Prostate gland (tissue), 2 donors: Measurements from ENCODE around the gene CEP97.
"Not testable (repeated sequence)": the region's sequence is repeated elsewhere in the genome, so short reads cannot be mapped to it uniquely, and the experiment has no call there.

Source experiments
- POLR2A ChIP-seq: fragments of 450-650 bp; IDR thresholded peaks from one replicate; pipeline ENCODE4 v1.6.1; 2016; ENCODE audit warnings: antibody characterized with exemption, mild to moderate bottlenecking
- TF ChIP-seq, protein P1 (sequence below), 4 experiments: fragments of 200-600 bp in 2 of 4; fragments of 450-650 bp in 2 of 4; sonication (generic) in 2 of 4; IDR thresholded peaks; 1 replicate in 3 of 4; 2 replicates in 1 of 4; pipeline ENCODE4 v1.5.1; 2016 to 2019; ENCODE audit warnings: antibody characterized with exemption in 4 of 4, mild to moderate bottlenecking in 2 of 4, moderate library complexity in 2 of 4

DNA sequence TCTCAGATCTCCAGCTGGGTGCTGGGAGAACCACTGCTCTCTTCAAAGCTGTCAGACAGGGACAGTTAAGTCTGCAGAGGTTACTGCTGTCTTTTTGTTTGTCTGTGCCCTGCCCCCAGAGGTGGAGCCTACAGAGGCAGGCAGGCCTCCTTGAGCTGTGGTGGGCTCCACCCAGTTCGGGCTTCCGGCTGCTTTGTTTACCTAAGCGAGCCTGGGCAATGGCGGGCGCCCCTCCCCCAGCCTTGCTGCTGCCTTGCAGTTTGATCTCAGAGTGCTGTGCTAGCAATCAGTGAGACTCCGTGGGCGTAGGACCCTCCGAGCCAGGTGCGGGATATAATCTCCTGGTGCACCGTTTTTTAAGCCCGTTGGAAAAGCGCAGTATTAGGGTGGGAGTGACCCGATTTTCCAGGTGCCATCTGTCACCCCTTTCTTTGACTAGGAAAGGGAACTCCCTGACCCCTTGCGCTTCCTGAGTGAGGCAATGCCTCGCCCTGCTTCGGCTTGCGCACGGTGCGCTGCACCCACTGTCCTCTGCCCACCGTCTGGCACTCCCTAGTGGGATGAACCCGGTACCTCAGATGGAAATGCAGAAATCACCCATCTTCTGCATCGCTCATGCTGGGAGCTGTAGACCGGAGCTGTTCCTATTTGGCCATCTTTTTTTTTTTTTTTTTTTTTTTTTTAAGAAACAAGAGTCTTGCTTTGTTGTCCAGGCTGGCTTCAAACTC is 29.1 kb downstream of the CEP97 start:
- not testable (repeated sequence) for TF ChIP-seq POLR2A
- TF ChIP-seq, protein P1, sequence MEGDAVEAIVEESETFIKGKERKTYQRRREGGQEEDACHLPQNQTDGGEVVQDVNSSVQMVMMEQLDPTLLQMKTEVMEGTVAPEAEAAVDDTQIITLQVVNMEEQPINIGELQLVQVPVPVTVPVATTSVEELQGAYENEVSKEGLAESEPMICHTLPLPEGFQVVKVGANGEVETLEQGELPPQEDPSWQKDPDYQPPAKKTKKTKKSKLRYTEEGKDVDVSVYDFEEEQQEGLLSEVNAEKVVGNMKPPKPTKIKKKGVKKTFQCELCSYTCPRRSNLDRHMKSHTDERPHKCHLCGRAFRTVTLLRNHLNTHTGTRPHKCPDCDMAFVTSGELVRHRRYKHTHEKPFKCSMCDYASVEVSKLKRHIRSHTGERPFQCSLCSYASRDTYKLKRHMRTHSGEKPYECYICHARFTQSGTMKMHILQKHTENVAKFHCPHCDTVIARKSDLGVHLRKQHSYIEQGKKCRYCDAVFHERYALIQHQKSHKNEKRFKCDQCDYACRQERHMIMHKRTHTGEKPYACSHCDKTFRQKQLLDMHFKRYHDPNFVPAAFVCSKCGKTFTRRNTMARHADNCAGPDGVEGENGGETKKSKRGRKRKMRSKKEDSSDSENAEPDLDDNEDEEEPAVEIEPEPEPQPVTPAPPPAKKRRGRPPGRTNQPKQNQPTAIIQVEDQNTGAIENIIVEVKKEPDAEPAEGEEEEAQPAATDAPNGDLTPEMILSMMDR (IDR thresholded peaks at IDR 0.05): not testable (repeated sequence)
